ES-I3 (cell line): ENCODE measurements around the gene ST3GAL5.

ENCODE experiments used
- H3K36me3 ChIP-seq: 2 replicates; pipeline ENCODE4 v1.6.1; 2013; ENCODE audit warnings: mild to moderate bottlenecking, low read length, control low read depth, moderate library complexity; ENCODE audit not compliant: insufficient read depth
- H3K4me1 ChIP-seq: 2 replicates; pipeline ENCODE4 v1.6.1; 2013; ENCODE audit warnings: mild to moderate bottlenecking, control low read depth, low read length; ENCODE audit not compliant: insufficient read depth
- H3K9ac ChIP-seq: 2 replicates; pipeline ENCODE4 v1.6.1; 2013; ENCODE audit warnings: low read depth, mild to moderate bottlenecking, low read length, moderate library complexity
- H3K9me3 ChIP-seq: 2 replicates; pipeline ENCODE4 v1.6.1; 2013; ENCODE audit warnings: mild to moderate bottlenecking, low read length, moderate library complexity; ENCODE audit not compliant: control insufficient read depth, insufficient read depth

The ST3GAL5 gene

DNA sequence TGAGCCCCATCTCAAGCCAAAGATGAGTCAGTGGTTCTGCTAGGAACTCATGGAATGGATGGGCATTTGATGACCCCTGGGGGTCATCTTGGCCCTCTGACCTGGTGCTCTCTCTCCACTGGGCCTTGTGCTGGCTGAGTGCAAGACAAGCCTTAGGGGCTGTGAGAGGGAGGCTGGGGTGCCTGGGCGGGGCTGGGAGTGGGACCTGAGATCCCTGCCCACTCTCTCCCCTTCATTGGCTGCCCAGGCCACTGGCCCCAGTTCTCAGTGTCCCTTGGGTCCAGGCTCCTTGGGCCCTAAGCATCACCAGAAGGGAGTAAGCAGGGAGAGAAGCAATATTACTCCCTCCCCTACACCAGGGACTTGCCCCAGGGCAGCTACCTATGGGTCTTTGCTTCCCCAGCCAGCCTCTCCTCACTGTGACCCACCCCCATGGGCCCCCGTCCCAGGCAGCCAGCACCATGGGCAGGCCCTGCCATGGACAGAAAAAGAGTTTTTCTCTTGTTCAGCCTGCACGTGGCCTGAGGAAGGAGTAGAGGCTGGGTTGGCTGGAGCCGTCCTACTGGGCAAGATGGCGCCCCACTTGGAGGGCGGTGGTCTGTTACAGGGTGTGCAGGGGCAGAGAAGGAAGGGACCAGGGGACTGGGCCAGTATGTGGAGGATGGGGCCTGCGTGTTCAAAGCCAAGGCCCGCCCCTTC lies 101.4 kb downstream of the ST3GAL5 start:
- no peak overlapping the region for H3K9ac ChIP-seq
- H3K4me1 ChIP-seq: peaks cover 8% of the 10 kb centered on the region; the same call in 1 of the 2 replicates
- no peaks in the 10 kb centered on the region for H3K36me3 ChIP-seq
- no peaks in the 10 kb centered on the region for H3K9me3 ChIP-seq
